GM12872 (cell line): Measurements from ENCODE around the gene EHBP1.

ENCODE experiments used
- TF ChIP-seq, protein P1 (sequence below): IDR thresholded peaks from 3 replicates; pipeline ENCODE4 v1.5.1; 2011; ENCODE audit warnings: low read depth, mild to moderate bottlenecking, low read length, moderate library complexity; ENCODE audit not compliant: insufficient read depth

The EHBP1 gene

DNA sequence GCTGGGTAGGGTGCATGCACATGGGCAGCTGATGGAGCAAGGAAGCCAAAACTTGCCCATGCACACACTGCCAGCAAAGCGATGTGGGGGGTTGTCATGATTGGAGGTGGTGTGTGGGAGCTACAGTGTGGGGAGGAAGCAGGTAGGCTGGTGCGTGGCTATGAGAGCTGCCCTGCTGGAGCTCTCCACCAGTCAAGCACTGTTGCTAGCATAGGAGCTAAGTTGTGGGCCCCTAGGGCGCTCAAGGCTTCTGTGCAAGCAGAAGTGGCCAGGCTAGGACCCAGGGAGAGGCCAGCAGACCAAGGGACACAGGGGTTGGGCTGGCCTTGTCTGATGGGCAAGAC lies 20.2 kb downstream of the EHBP1 start:
- TF ChIP-seq, protein P1, sequence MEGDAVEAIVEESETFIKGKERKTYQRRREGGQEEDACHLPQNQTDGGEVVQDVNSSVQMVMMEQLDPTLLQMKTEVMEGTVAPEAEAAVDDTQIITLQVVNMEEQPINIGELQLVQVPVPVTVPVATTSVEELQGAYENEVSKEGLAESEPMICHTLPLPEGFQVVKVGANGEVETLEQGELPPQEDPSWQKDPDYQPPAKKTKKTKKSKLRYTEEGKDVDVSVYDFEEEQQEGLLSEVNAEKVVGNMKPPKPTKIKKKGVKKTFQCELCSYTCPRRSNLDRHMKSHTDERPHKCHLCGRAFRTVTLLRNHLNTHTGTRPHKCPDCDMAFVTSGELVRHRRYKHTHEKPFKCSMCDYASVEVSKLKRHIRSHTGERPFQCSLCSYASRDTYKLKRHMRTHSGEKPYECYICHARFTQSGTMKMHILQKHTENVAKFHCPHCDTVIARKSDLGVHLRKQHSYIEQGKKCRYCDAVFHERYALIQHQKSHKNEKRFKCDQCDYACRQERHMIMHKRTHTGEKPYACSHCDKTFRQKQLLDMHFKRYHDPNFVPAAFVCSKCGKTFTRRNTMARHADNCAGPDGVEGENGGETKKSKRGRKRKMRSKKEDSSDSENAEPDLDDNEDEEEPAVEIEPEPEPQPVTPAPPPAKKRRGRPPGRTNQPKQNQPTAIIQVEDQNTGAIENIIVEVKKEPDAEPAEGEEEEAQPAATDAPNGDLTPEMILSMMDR: no peak

DNA sequence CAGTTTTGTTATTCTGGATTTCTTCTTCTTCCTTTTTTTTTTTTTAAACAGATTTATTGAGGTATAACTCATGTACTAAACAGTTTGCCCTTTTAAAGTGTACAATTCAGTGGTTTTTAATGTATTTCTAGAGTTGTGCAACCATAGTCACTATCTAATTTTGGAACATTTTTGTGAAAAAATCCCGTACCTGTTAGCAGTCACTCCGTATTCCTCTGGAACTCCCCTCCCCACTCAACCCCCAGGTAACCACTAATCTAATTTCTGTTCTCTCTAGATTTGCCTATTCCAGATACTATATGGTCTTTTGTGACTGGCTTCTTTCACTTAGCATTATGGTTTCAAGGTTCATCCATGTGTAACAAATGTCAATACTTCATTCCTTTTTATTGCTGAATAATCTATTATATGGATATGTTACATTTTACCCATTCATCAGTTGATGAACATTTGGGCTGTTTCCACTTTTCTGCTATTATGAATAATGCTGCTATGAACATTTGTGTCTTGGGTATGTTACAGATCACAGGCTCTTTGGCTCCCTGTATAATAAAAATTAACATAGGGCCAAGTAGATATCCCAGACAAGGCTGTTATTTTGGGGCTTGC lies 21.9 kb downstream of the EHBP1 start:
- TF ChIP-seq, protein P1: no peak

DNA sequence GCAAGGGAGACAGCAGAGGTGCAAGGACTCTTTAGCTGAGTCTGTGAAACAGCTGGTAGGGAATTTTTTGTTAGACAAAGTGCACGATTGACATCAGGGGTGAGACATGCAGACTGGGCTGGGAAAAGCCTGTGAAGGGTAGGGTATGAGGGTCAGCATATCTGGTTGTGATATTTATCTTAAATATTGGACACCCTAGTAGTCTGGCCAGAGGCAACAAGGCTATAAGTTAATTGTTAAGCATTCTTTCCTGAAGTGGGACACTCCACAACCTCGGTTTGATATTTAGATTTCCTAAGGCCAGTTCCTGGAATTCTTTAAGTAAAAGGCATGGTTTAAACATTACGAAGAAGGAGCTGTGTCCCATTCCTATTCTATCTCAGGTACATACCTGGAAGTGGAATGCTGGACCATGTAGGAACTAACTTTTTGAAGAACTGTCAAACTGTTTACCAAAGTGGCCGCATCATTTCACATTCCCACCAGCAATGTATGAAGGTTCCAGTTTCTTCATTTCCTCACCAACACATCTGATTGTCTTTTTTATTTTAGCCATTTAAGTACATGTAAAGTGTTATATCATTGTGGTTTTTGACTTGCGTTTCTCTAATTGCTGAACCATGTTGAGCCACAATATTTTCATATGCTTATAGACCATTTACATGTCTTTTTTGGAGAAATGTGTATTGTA lies 22.5 kb downstream of the EHBP1 start:
- TF ChIP-seq, protein P1: no peak

GRCh38 chr2:62731275-62731674 lies 25.8 kb downstream of the EHBP1 start:
- TF ChIP-seq, protein P1: no peak

- TF ChIP-seq, protein P1: no peak
These were observed 26.8 kb downstream of the EHBP1 start for GRCh38 chr2:62732262-62732777.

- TF ChIP-seq, protein P1: no peak
These were observed 28.0 kb downstream of the EHBP1 start for GRCh38 chr2:62733546-62733945.

DNA sequence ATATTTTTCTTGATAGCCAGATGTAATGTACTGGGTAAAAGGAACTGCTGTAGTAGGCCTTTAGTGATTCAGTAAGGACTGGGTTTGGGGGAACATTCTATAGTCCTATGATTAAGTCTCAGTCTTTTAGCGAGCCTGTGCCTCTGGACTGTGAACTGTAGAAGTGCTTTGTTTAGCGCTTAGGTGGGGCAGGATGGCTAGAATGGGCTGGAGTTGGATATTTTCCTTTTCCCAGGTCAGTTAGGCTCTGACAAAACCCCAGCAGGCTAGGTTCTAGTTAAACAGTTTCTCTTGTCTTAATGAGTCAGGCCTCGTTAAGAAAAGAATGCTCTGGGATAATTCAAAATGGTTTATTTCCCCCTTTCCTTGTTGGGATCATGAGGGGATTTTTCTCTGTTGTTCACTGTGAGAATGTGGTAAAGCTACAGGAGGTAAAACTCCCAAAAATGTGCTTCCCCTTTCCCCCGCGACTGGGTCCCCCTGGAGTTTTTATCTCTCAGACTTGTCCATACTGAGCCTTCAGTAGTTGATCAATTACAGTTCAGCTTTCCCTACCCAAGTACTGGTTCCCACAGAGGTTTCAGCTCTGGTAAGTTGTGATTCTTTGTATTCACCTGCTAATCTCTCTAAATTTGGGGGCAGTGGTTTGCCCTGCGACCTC lies 31.5 kb downstream of the EHBP1 start:
- TF ChIP-seq, protein P1: no peak
